ENCODE measurements around the gene COL13A1. TPM values are rescaled to one million over a fixed set of nuclear protein-coding genes. Genes with fewer than 3 reads are reported as not detected.

The COL13A1 gene
- total RNA-seq, 1 donor from 2014 or later = not detected

DNA sequence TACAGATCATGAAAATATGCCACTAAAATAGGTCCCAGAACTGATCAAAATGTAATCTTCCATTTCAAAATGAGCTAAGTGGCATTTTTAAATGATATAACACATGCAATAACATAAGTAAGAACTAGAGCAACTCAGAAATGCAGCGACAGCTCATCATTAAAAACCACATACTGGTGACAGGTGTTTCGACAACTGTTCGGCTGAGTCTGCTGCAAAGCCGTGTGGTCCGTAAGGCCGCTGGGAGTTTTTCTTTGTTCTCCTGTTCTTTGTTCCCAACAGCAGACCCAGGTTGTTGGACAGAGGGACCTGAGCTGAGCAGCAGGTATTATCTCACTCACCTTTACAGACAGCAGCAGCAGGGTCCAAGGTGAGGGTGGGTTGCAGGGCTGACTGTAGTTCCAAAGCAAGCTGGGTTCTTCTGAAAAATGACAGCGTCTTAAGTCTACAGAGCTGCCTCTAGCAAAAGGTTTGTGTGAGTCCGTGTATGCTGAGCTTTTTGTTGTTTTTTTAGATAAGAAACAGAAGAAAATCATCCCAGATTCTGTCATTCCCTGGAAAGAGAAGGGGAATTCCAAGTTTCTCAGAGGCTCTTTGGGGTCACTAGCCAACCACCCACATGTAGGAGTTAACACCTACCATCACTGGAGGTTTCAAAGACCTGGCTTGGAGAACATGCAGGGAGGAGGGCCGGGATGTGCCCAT, 205.6 kb downstream of the COL13A1 start:
- H3K27ac ChIP-seq = no peak overlapping the region
- TF ChIP-seq, protein P1, sequence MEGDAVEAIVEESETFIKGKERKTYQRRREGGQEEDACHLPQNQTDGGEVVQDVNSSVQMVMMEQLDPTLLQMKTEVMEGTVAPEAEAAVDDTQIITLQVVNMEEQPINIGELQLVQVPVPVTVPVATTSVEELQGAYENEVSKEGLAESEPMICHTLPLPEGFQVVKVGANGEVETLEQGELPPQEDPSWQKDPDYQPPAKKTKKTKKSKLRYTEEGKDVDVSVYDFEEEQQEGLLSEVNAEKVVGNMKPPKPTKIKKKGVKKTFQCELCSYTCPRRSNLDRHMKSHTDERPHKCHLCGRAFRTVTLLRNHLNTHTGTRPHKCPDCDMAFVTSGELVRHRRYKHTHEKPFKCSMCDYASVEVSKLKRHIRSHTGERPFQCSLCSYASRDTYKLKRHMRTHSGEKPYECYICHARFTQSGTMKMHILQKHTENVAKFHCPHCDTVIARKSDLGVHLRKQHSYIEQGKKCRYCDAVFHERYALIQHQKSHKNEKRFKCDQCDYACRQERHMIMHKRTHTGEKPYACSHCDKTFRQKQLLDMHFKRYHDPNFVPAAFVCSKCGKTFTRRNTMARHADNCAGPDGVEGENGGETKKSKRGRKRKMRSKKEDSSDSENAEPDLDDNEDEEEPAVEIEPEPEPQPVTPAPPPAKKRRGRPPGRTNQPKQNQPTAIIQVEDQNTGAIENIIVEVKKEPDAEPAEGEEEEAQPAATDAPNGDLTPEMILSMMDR (IDR thresholded peaks at IDR 0.05) = no peak
- TF ChIP-seq POLR2A (IDR thresholded peaks at IDR 0.05) (no peak), POLR2AphosphoS5 (IDR thresholded peaks at IDR 0.05; ENCODE audit: insufficient read depth in 1 of 2, low read depth in 1 of 2) (no peak)

More for the DNA sequence above, 205.6 kb downstream of the COL13A1 start:
- DNase-seq (ENCODE audit: extremely low spot score in 2 of 2) = no peak
- Histone ChIP-seq H3K4me3 (no peak overlapping the region), H3K4me1 (no peaks in the 10 kb centered on the region), H3K27me3 (no peaks in the 10 kb centered on the region), H3K36me3 (no peaks in the 10 kb centered on the region), H3K9me3 (no peaks in the 10 kb centered on the region)
- intact Hi-C loops (cut with DNase I) = no loop called here

Other genes with a start within 250 kb of the COL13A1 start
- gene NEUROG3, start 228.5 kb upstream of the COL13A1 start, total RNA-seq = not detected
- 0.98 TPM for gene FAM241B, start 171.7 kb upstream of the COL13A1 start, total RNA-seq

All from vagina (tissue), 2 donors.